ENCODE data around the gene ATP1A4. TPM values are rescaled to one million over a fixed set of nuclear protein-coding genes. Genes with fewer than 3 reads are reported as not detected.
A peak's percentile ranks its signal among the peaks of the same experiment; 100 is the strongest.

The ATP1A4 gene
- total and polyA plus RNA-seq, 2 of the 13 experiments (the other 11 are each of a cell fraction or from before 2014, with no cell fraction given): not detected

- TF ChIP-seq REST (IDR thresholded peaks at IDR 0.05; ENCODE audit: borderline replicate concordance in 1 of 2, low read depth in 1 of 2, low read length in 2 of 2): no peak
- peak; percentile 76 for TF ChIP-seq RARA (CRISPR knock-in tag; IDR thresholded peaks at IDR 0.05)
- peak; percentile 38; the same call in 1 of the 2 replicates for TF ChIP-seq SOX5 (CRISPR knock-in tag; IDR thresholded peaks at IDR 0.05; ENCODE audit: borderline replicate concordance)
- peak; percentile 54; the same call in 1 of the 2 replicates for TF ChIP-seq NFIC (IDR thresholded peaks at IDR 0.05; ENCODE audit: low read length)
- TF ChIP-seq ZUFSP (CRISPR knock-in tag; IDR thresholded peaks at IDR 0.05; ENCODE audit: borderline replicate concordance): no peak
- no peak for TF ChIP-seq ZEB1 (IDR thresholded peaks at IDR 0.05; ENCODE audit: insufficient replicate concordance, low read depth)
- TF ChIP-seq ZNF614 (CRISPR knock-in tag; IDR thresholded peaks at IDR 0.05; ENCODE audit: borderline replicate concordance): no peak; the same call in 1 of the 2 replicates
- TF ChIP-seq ZNF652 (CRISPR knock-in tag; IDR thresholded peaks at IDR 0.05; ENCODE audit: borderline replicate concordance, low read depth): peak; percentile 53; the same call in 1 of the 2 replicates
- TF ChIP-seq PITX1 (CRISPR knock-in tag; IDR thresholded peaks at IDR 0.05): 0 out of 2 replicates have a peak, but pooled peaks have one; percentile 12
- no peak for TF ChIP-seq ZNF569 (CRISPR knock-in tag; IDR thresholded peaks at IDR 0.05; ENCODE audit: borderline replicate concordance)
- TF ChIP-seq PHF21A (CRISPR knock-in tag; IDR thresholded peaks at IDR 0.05): peak; percentile 35
- TF ChIP-seq HMGXB4 (CRISPR knock-in tag; IDR thresholded peaks at IDR 0.05; ENCODE audit: borderline replicate concordance in 1 of 2, low read depth in 1 of 2): no peak
- TF ChIP-seq PCBP2 (optimal IDR thresholded peaks at IDR 0.05; ENCODE audit: low read depth, low read length, poor library complexity, severe bottlenecking): no peak
- no peak for TF ChIP-seq GFI1 (CRISPR knock-in tag; IDR thresholded peaks at IDR 0.05; ENCODE audit: borderline replicate concordance)
- TF ChIP-seq HHEX (CRISPR knock-in tag; IDR thresholded peaks at IDR 0.05): peak; percentile 43; the same call in 1 of the 2 replicates
- no peak for TF ChIP-seq MLX (CRISPR knock-in tag; IDR thresholded peaks at IDR 0.05)
- TF ChIP-seq SMAD9 (CRISPR knock-in tag; IDR thresholded peaks at IDR 0.05): no peak
- no peak for TF ChIP-seq HMGA1 (CRISPR knock-in tag; conservative IDR thresholded peaks at IDR 0.05)
- peak; percentile 78 for TF ChIP-seq TCF7 (IDR thresholded peaks at IDR 0.05; ENCODE audit: low read depth)
- no peak for TF ChIP-seq BORCS8-MEF2B (CRISPR knock-in tag; IDR thresholded peaks at IDR 0.05)
- TF ChIP-seq NR2F1 (CRISPR knock-in tag; IDR thresholded peaks at IDR 0.05): peak; percentile 48 to 84; a peak in 3 of 4 replicates
- peak; percentile 9; the same call in 1 of the 2 replicates for TF ChIP-seq EHMT2 (IDR thresholded peaks at IDR 0.05; ENCODE audit: borderline replicate concordance, low read depth, low read length)
These were observed 3.3 kb upstream of the ATP1A4 start (continued) for GRCh38 chr1:160148121-160148520.

All from HepG2 (cell line).